ELR (cell line): ENCODE data around the gene BNC2.
"Not testable (repeated sequence)": the region's sequence is repeated elsewhere in the genome, so short reads cannot be mapped to it uniquely, and the experiment has no call there.

Source experiments
- DNase-seq: peaks from one replicate; pipeline ENCODE4 v3.0.0-alpha.2; 2015; ENCODE audit warnings: low read depth

BNC2 gene

DNA sequence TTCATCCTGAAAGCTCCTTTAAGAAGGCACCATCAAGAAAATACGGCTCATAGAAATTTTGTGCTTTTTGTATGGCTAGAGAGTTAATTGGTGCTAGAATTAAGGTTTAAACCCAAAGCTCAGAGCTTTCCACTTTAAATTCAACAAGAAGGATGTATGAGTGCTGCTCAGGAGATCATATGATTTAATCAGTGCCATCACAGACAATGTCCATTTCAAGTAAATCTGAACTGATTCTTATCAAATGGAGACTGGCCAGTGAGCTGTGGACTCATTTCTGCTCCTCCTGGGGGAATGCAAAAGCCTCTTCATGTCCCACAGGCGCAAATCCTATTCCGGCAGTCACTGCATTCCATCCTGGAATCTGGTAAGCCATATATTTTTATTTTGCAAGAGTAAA lies 327.2 kb downstream of the BNC2 start:
- DNase-seq: no peak

DNA sequence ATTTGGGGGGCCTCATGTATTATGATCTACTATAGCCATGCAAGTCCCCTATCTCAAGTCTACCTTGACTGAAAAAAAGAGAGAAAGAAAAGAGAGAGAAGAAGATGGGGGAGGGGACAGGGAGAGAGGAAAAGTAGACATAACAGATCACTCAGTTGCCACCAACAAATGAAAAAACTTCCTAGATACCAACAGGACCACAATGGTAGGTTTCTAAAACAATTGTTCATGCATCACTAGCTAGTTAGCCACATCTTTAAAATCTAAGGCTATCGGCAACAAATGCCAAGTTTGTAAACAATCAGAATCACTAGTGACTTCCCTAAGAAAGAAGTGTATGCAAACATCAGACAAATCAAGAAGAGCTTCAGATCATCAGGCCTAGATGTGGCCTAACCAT lies 328.2 kb downstream of the BNC2 start:
- DNase-seq: no peak

DNA sequence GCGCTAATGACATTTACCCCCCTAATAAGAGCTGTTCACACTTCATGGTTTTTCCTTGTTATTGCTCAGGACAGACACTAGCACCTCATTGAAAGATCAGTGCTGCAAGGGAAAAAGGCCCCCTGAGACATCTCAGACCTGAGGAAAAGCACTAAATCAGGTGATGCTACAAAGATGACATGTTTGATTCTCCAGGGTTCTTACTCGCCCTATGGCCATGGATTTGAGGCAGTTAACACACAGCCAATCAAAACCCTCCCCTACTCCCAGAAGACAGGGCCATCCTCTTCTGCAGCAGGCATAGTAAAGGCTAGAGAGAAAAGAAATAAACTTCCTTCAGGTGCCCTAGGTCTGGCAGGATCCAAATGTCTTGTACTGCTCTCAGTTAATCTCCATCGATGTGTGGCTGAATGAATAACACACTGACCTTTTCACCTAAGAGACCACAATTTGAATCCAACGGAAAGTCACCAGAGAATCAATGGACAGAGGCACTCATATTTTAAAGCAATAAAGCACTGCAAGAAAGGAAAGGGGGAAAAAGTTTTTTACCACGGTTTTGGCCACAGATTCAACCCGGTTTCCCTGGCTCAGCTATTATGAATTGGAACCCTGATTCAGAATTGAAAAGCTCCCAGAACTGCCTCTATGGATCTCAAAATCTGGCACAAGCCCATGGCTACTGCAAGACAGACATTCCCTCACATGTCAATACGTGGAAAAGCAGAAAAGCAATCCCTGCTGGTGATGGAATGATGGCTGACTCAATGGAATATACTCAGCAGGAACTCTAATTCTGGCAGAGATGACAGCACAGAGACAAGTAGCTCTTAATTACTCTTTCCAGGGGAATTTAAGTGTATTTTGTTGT lies 329.5 kb downstream of the BNC2 start:
- peak; percentile 44 for DNase-seq

DNA sequence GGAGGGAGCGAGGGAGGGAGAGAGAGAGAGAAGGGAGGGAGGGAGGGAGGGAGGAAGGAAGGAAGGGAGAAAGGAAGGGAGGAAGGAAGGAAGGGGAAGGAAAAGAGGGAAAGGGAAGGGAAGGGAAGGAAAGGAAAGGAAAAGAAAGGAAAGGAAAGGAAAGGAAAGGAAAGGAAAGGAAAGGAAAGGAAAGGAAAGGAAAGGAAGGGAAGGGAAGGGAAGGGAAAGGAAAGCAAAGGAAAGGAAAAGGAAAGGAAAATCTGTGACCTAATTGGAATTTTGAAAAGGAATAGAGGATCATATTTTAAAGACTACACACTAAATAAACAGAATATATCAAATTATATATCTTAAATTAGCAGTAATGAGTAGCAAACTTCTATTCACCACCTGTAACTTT lies 330.8 kb downstream of the BNC2 start:
- not testable (repeated sequence) for DNase-seq

DNA sequence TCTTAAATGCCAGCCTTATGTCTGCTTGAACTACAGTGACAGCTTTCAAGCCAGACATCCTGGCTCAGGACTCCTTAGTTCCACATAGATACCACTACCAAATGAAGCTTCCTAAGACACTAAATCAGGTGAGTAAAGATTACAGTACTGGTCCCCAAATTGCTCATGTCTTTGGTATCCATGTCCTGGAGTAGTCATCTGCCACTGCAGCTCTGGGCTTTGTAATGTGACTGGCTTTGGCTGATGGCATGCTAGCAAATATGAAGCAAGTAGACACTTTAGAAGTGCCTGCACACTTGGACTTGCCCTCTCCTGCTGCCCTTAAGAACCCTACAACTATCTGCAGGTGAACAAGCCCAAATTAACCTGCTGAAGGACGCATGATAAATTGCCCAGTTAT lies 334.9 kb downstream of the BNC2 start:
- DNase-seq: peak; percentile 38

- DNase-seq: peak; percentile 88
Measured at GRCh38 chr9:16532681-16533450, 337.6 kb downstream of the BNC2 start.

DNA sequence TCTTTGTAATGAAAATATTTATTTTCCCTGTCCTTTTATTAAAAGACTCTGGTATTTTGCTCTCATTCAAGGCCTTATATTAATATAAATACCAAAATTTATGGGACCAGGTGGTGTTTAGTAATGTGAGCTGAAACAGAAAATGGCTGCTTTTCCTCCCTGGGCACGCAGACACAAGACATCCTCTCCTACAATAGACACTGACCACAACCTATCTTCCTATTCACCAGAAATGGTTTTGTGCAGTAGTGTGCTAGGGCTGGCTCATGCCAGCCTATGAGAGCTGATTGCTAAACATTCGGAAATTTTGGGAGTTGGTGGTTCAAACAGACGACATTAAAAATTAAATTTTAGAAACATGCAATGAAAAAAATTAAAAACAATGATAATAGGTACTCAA lies 338.2 kb downstream of the BNC2 start:
- no peak for DNase-seq

GRCh38 chr9:16530669-16531642 lies 339.5 kb downstream of the BNC2 start:
- DNase-seq: no peak

DNA sequence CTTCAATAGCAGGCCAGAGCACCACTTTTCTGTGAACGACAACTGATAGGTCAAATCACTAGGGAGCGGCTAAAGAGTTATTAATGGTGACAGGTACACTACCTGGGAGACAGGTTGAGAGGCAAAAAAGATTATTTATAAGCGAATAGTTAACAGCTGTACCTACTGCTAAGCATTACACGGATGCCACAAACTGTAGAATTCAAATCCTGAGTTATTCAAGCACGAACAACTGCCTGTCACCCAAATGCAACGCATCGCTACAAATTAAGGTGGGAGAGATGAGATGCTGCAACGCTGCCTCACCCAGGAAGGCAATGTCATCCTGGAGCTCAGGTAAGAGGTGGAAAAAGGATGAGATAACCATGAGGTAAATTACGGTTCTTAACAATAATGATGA lies 342.9 kb downstream of the BNC2 start:
- DNase-seq: no peak

GRCh38 chr9:16526380-16526779 lies 344.1 kb downstream of the BNC2 start:
- DNase-seq: peak; percentile 81

DNA sequence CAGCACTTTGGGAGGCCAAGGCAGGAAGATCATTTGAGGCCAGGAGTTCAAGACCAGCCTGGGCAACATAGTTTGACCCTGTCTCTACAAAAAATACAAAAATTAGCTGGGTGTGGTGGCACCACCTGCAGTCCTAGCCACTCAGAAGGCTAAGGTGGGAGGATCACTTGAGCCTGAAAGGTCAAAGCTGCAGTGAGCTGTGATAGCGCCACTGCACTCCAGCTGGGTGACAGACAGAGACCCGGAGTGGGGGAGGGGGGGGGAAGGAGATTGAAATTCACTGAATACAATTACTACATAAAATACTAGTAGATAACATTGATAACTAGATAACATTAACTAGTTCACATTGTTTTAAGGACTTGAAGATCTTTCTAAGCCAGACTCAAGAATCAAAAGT lies 345.6 kb downstream of the BNC2 start:
- no peak for DNase-seq

- DNase-seq: no peak
Measured at GRCh38 chr9:16524078-16524477, 346.4 kb downstream of the BNC2 start.

- peak; percentile 90 for DNase-seq
Measured at GRCh38 chr9:16521868-16522411, 348.5 kb downstream of the BNC2 start.

DNA sequence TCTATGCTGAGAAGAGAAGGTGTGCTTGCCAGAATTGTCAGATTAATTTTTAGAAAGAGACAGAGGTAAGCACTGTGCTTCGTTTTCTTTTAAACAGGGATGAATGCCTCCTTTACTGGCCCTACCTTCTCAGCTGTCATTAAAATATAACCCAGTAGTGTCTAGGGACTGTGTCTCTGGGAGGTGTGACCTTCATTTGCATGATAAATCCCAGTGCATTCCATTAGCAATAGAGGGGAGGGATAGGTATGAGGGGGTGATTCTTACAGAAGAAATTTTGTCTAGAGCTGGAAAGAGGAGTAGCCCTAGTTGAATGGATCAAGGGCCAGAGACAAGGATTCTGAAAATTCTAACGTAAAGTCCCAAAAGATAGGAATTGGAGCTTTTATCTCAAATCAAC lies 351.5 kb downstream of the BNC2 start:
- no peak for DNase-seq

DNA sequence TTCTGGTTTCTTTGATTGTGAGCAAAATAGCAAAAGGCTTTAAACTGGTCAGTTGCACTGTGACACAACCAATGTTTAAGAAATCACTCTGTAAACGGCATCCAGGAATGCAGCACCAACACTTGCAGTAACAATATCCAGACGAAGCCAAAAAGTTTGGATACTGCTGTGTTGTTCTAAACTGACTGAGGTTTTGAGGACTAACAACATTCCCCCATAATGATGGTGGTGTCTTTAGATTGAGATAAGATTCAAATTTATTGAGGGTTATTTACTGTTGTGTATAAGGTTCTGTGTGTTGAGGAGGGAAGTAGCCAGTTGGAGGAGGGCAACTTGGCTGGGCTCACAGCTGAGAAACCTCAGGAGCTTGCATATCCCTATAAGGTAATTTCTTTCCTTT lies 353.6 kb downstream of the BNC2 start:
- no peak for DNase-seq

- DNase-seq: no peak
Measured at GRCh38 chr9:16515879-16516301, 354.6 kb downstream of the BNC2 start.

DNA sequence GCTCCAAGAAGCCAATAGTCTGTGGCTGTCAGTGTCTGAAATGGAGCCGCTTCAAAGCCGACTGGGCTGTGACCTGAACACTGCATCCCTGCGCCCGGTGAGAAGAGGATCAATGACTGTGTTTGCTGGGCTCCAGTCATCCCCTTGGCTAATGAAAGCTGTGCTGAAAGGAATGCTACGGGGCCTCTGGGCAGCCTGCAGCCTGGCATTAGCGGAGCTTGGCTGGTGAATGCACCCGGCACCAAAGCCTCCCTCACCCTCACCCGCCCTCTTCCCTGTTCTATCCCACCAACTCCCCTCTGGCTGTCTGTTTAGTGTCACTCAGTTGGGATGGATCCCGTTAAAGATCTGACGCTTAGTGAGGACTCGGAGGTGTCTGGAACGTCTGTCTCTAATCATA lies 355.3 kb downstream of the BNC2 start:
- DNase-seq: no peak

- no peak for DNase-seq
Measured at GRCh38 chr9:16514131-16514530, 356.3 kb downstream of the BNC2 start.

DNA sequence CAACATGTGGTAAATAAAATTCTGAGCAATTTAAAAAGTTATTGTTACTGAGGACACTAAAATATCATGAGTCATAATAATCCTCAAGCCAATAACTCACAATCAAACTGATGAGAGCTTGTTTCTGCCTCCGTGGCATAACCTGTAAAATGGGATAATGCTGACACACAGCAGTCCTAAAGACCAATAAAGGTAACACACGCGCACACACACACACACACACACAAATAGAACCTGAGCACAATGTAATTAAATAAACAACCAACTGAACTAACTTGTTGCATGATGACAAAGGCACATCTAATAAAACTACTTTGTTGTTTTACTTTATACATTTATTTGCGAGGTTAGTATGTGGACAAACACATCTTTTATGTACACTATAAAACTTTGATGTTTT lies 358.2 kb downstream of the BNC2 start:
- no peak for DNase-seq

GRCh38 chr9:16510482-16510881 lies 360.0 kb downstream of the BNC2 start:
- peak; percentile 15 for DNase-seq

DNA sequence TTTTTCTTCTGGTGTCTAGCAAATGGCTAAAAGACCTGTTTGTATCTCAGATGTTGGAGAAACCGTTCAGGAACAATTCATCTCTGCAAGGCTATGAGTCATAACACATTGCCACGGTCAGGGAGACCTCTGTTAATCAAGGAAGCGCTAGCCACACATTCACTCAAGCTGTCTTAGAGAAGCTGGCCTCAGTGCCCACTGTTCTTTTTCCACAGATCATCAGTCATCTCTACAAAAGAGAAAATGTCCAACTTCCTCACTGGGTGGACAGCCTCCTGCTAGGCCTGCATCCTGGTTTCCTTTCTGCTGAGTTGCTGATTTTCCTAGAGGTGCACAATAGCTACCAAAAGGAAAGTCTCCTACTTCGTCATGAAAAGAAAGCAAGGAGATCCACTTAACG lies 360.5 kb downstream of the BNC2 start:
- peak; percentile 74 for DNase-seq

GRCh38 chr9:16505199-16505598 lies 365.3 kb downstream of the BNC2 start:
- peak; percentile 84 for DNase-seq
